ENCODE results near the gene TNFSF13.

DNA sequence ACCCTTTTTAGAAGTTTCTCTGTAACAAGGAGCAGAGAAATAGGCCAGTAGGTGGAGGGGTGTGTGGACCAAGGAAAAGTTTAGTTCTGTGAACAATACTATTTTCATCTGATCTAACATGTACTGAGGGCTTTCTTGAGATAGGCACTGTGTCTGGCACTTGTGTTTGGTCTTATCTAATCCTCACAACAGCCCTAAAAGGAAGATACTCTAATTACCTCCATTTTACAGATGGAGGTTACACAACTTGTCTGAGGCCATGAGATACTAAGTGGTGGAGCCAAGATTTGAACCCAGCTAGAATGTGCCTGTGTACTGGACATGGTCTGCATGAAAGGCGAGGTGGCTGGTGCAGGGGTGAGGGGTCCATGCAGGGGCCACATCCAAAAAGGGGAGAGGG, 5.2 kb upstream of the TNFSF13 start:
- TF ChIP-seq, protein P1, sequence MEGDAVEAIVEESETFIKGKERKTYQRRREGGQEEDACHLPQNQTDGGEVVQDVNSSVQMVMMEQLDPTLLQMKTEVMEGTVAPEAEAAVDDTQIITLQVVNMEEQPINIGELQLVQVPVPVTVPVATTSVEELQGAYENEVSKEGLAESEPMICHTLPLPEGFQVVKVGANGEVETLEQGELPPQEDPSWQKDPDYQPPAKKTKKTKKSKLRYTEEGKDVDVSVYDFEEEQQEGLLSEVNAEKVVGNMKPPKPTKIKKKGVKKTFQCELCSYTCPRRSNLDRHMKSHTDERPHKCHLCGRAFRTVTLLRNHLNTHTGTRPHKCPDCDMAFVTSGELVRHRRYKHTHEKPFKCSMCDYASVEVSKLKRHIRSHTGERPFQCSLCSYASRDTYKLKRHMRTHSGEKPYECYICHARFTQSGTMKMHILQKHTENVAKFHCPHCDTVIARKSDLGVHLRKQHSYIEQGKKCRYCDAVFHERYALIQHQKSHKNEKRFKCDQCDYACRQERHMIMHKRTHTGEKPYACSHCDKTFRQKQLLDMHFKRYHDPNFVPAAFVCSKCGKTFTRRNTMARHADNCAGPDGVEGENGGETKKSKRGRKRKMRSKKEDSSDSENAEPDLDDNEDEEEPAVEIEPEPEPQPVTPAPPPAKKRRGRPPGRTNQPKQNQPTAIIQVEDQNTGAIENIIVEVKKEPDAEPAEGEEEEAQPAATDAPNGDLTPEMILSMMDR (optimal IDR thresholded peaks at IDR 0.05 in 1 of 3, IDR thresholded peaks at IDR 0.05 in 1 of 3, conservative IDR thresholded peaks at IDR 0.05 in 1 of 3; ENCODE audit: extremely low read depth in 1 of 3, insufficient read depth in 2 of 3, low read length in 3 of 3) = no peak
- TF ChIP-seq EZH2 (IDR thresholded peaks at IDR 0.05; ENCODE audit: low read length) = no peak
